Left ventricle myocardium superior (tissue), 1 donor: ENCODE results near the gene DDA1. TPM values are rescaled to one million over a fixed set of nuclear protein-coding genes. Genes with fewer than 3 reads are reported as not detected.

ENCODE experiments used
- ATAC-seq: fragments of 200-7000 bp; cut with Tn5 transposase; one replicate; pipeline ENCODE4 v1.9.1; 2020; ENCODE audit warnings: mild to moderate bottlenecking, moderate library complexity
- DNase-seq: peaks from one replicate; pipeline ENCODE4 v3.0.0-alpha.2; 2020
- intact Hi-C: fragments of 100-400 bp; cut with micrococcal nuclease; formaldehyde crosslinking; loops from one replicate; pipeline ENCODE4 v1.11.0; 2022
- total RNA-seq: library from RNA; stranded (reverse); fragmentation: NEBNext Ultra II Directional; extraction: Animal tissue kit (Norgen Biotek cat#: 25700); gene quantifications from one replicate; pipeline ENCODE4 v1.2.1, GENCODE V29; 2021
- donor health status: DM: no; HTN: yes; CAD: no; lungs with severe emphysema.

The DDA1 gene
- total RNA-seq, 1 donor from 2014 or later = 31.9 TPM

- peak; percentile 71 for ATAC-seq
- peak; percentile 96 for DNase-seq
- intact Hi-C loops = no loop called here
These were observed 3.7 kb upstream of the DDA1 start, which contains the start of gene MRPL34 for GRCh38 chr19:17305517-17306284. Gene MRPL34, plus strand, starts transcription at chr19:17305872. Its CDS starts 21 bp downstream, at chr19:17305893.

GRCh38 chr19:17306285-17306714, 3.1 kb upstream of the DDA1 start:
- intact Hi-C loops = no loop called here
- ATAC-seq = no peak
- no peak for DNase-seq

- ATAC-seq (no peak), DNase-seq (no peak)
- intact Hi-C loops = no loop called here
These were observed 1.4 kb upstream of the DDA1 start for GRCh38 chr19:17307876-17308377.

GRCh38 chr19:17309965-17310461, 650 bp downstream of the DDA1 start:
- DNase-seq (no peak), ATAC-seq (no peak)
- intact Hi-C loops = no loop called here

GRCh38 chr19:17311455-17312188, 2.3 kb downstream of the DDA1 start:
- DNase-seq (no peak), ATAC-seq (no peak)
- intact Hi-C loops = no loop called here

- no peak for DNase-seq
- intact Hi-C loops = no loop called here
These were observed 3.1 kb downstream of the DDA1 start for GRCh38 chr19:17312189-17313113.

GRCh38 chr19:17314007-17314593, 4.7 kb downstream of the DDA1 start:
- DNase-seq = no peak
- intact Hi-C loops = no loop called here
- no peak for ATAC-seq

More at GRCh38 chr19:17312189-17313113, 3.1 kb downstream of the DDA1 start:
- ATAC-seq = no peak

GRCh38 chr19:17318966-17319365, 9.6 kb downstream of the DDA1 start:
- no peak for DNase-seq
- intact Hi-C loops = no loop called here

GRCh38 chr19:17319473-17320238, 10.3 kb downstream of the DDA1 start:
- intact Hi-C loops = no loop called here
- ATAC-seq = no peak
- DNase-seq = no peak

More at GRCh38 chr19:17318966-17319365, 9.6 kb downstream of the DDA1 start:
- no peak for ATAC-seq

GRCh38 chr19:17320435-17320834, 11.1 kb downstream of the DDA1 start:
- DNase-seq (no peak), ATAC-seq (no peak)
- intact Hi-C loops = no loop called here

GRCh38 chr19:17321655-17322489, 12.5 kb downstream of the DDA1 start:
- intact Hi-C loops = no loop called here
- no peak for ATAC-seq
- no peak for DNase-seq

- intact Hi-C loops = no loop called here
- ATAC-seq (no peak), DNase-seq (no peak)
These were observed 13.5 kb downstream of the DDA1 start for GRCh38 chr19:17322854-17323253.

- intact Hi-C loops = no loop called here
- DNase-seq (no peak), ATAC-seq (no peak)
These were observed 14.1 kb downstream of the DDA1 start for GRCh38 chr19:17323300-17323963.

GRCh38 chr19:17323964-17324332, 14.6 kb downstream of the DDA1 start:
- intact Hi-C loops = no loop called here
- DNase-seq (peak; percentile 51), ATAC-seq (no peak)

- ATAC-seq (no peak), DNase-seq (no peak)
- intact Hi-C loops = no loop called here
These were observed 15.2 kb downstream of the DDA1 start for GRCh38 chr19:17324357-17325114.

- intact Hi-C loops = no loop called here
- DNase-seq (no peak), ATAC-seq (no peak)
These were observed 15.8 kb downstream of the DDA1 start for GRCh38 chr19:17325133-17325532.
